Prostate gland (tissue), 2 donors: Measurements from ENCODE around the gene SPAG6. TPM values are rescaled to one million over a fixed set of nuclear protein-coding genes. Genes with fewer than 3 reads are reported as not detected.

Experiments
- DNase-seq: peaks from one replicate; pipeline ENCODE4 v3.0.0-alpha.2; 2019; ENCODE audit warnings: low spot score
- H3K27ac ChIP-seq, 2 donors: fragments of 200-600 bp; sonication (generic); 2 replicates each; pipeline ENCODE4 v1.5.1; 2017 to 2019
- H3K27me3 ChIP-seq: fragments of 200-600 bp; sonication (generic); replicated peaks from 2 replicates; pipeline ENCODE4 v1.5.1; 2019; ENCODE audit not compliant: insufficient read depth
- H3K36me3 ChIP-seq, 2 donors: fragments of 200-600 bp; sonication (generic); 1 replicate in 1 of 2; 2 replicates in 1 of 2; pipeline versions ENCODE4 v1.5.1 to v1.8.1; 2017 to 2019
- H3K4me1 ChIP-seq: fragments of 200-600 bp; sonication (generic); replicated peaks from 2 replicates; pipeline ENCODE4 v1.5.1; 2019
- H3K4me3 ChIP-seq, 2 donors: fragments of 200-600 bp; sonication (generic); 2 replicates each; pipeline ENCODE4 v1.5.1; 2017 to 2019
- H3K9me3 ChIP-seq: fragments of 200-600 bp; sonication (generic); 2 replicates; pipeline ENCODE4 v1.5.1; 2017
- CTCF ChIP-seq, 4 experiments: fragments of 200-600 bp in 2 of 4; fragments of 450-650 bp in 2 of 4; sonication (generic) in 2 of 4; IDR thresholded peaks; 1 replicate in 3 of 4; 2 replicates in 1 of 4; pipeline ENCODE4 v1.5.1; 2016 to 2019; ENCODE audit warnings: antibody characterized with exemption in 4 of 4, mild to moderate bottlenecking in 2 of 4, moderate library complexity in 2 of 4
- POLR2A ChIP-seq: fragments of 450-650 bp; IDR thresholded peaks from one replicate; pipeline ENCODE4 v1.6.1; 2016; ENCODE audit warnings: antibody characterized with exemption, mild to moderate bottlenecking
- POLR2AphosphoS5 ChIP-seq: sonication (generic); formaldehyde crosslinking; IDR thresholded peaks from one replicate; pipeline ENCODE4 v1.6.1; 2017; ENCODE audit warnings: antibody characterized with exemption
- WGBS: methylation state at CpG from one replicate; pipeline ENCODE4 v1.1.5; 2018; 5-methylcytosine and 5-hydroxymethylcytosine counted together
- intact Hi-C: fragments of 100-400 bp; cut with DNase I; formaldehyde crosslinking; loops from one replicate; pipeline ENCODE4 v1.14.2; 2022
- total RNA-seq, 2 donors: library from RNA; depleted of rRNA; stranded (reverse); fragments of >200 nt; gene quantifications; one replicate each; pipeline ENCODE4 v1.1.0, GENCODE V29; 2016

The SPAG6 gene
- total RNA-seq, 2 donors from 2014 or later = 5.8 to 20.3 TPM

- intact Hi-C loops = loop anchor here (10.0 kb wide), 2 partner anchors 91 to 371 kb away; partner anchors contain the start of gene PIP4K2A
- no peaks in the 10 kb centered on the region for H3K36me3 ChIP-seq
- no peak overlapping the region for H3K4me3 ChIP-seq
- no peak for TF ChIP-seq CTCF (IDR thresholded peaks at IDR 0.05)
- 18% methylated on average over 3 of the region's 3 CpGs for WGBS
- H3K4me1 ChIP-seq = no peaks in the 10 kb centered on the region
- H3K27me3 ChIP-seq = peaks cover 16% of the 10 kb centered on the region
- no peak overlapping the region for H3K27ac ChIP-seq
- no peak for DNase-seq
- H3K9me3 ChIP-seq = no peaks in the 10 kb centered on the region
Observed at GRCh38 chr10:22343731-22344130, 1.6 kb upstream of the SPAG6 start.

DNA sequence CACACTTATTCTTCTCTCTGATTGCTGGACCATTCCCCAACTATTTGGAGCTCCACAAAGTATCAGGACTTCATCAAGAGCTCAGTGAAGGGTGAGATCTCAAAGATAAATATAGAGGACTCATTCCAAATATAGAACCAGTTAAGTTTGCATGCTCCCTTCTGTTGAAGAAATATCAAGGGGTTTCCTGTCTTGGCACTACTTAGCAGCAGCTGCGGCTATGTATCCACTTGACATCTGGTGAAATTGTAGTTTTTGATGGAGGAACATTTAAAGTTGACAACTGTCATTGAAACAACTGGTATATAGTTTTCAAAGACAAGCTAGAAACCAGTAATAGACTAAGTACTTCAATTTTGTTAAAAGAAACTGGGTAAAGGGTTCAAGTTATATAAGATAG lies 1.0 kb upstream of the SPAG6 start:
- H3K36me3 ChIP-seq = no peaks in the 10 kb centered on the region
- H3K27me3 ChIP-seq = peaks cover 16% of the 10 kb centered on the region
- no peak overlapping the region for H3K4me3 ChIP-seq
- H3K9me3 ChIP-seq = no peaks in the 10 kb centered on the region
- 47% methylated on average over 1 of the region's 1 CpG for WGBS
- TF ChIP-seq POLR2A (no peak), CTCF (IDR thresholded peaks at IDR 0.05) (no peak), POLR2AphosphoS5 (no peak)
- intact Hi-C loops = loop anchor here (10.0 kb wide), 2 partner anchors 91 to 371 kb away; partner anchors contain the start of gene PIP4K2A
- no peak overlapping the region for H3K27ac ChIP-seq
- DNase-seq = no peak
- H3K4me1 ChIP-seq = no peaks in the 10 kb centered on the region

DNA sequence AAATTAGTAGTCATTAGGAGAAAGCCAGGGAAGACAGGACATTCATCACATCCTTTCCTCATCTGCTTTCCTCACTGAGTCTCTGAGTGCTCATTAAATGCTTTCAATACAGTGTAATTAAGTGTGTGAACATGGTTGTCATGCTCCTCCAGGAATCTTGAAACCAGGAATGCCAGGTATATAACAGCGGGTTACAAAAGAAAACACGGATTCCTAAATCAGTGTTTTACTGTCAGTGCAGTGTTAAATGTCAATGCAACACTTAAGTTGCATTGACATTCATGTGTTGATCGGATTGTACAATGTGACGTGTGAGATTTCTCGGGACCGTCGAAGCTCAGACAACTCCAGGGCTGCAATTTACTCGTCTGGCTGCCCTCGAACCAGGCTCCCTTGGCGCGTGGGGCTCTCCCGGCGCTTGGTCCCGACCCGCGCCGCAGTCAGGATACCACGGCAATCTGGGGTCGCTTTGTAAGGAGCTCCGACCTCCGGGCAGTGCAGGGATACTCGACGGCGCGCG lies 455 bp upstream of the SPAG6 start:
- TF ChIP-seq CTCF (IDR thresholded peaks at IDR 0.05) (no peak), POLR2A (no peak), POLR2AphosphoS5 (no peak)
- peaks cover 16% of the 10 kb centered on the region for H3K27me3 ChIP-seq

DNA sequence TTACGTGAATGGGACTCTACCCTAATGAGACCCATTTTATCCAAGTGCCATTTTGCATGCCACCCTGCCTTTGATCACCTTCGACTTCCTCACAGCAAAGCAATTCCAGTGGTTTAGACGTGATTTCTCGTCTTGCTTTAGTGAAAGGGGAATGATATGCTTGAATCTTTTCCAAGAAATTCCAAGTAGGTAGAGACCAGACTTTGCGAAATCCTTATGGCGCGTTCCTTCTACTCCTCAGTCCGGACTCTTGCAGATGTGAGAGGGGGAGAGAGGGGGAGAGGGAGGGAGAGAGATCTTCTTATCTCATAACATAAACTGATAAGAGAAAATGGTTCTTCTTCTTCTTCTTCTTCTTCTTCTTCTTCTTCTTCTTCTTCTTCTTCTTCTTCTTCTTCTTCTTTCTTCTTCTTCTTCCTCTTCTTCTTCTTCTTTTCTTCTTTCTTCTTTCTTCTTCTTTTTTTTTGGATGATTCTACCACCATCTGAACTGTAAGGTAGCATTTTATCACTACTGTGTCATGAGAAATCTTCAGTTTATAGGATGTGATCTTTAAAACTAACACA lies 883 bp downstream of the SPAG6 start:
- no peaks in the 10 kb centered on the region for H3K9me3 ChIP-seq
- peaks cover 16% of the 10 kb centered on the region for H3K27me3 ChIP-seq
- H3K27ac ChIP-seq = no peak overlapping the region
- no peaks in the 10 kb centered on the region for H3K4me1 ChIP-seq
- WGBS = 43% methylated on average over 8 of the region's 8 CpGs
- no peaks in the 10 kb centered on the region for H3K36me3 ChIP-seq
- peak overlapping the region in 1 of 2 donors; percentile 31 for H3K4me3 ChIP-seq
- TF ChIP-seq CTCF (IDR thresholded peaks at IDR 0.05) (no peak), POLR2A (no peak), POLR2AphosphoS5 (no peak)
- no peak for DNase-seq
- intact Hi-C loops = loop anchor here (10.0 kb wide), 2 partner anchors 89 to 369 kb away; partner anchors contain the start of gene PIP4K2A

More for the DNA sequence above, 455 bp upstream of the SPAG6 start:
- 5% methylated on average over 25 of the region's 26 CpGs for WGBS
- intact Hi-C loops = loop anchor here (10.0 kb wide), 2 partner anchors 90 to 370 kb away; partner anchors contain the start of gene PIP4K2A
- Histone ChIP-seq H3K4me1 (no peaks in the 10 kb centered on the region), H3K27ac (no peak overlapping the region), H3K4me3 (peak overlapping the region; percentile 9 to 31), H3K9me3 (no peaks in the 10 kb centered on the region), H3K36me3 (no peaks in the 10 kb centered on the region)
- DNase-seq = no peak

DNA sequence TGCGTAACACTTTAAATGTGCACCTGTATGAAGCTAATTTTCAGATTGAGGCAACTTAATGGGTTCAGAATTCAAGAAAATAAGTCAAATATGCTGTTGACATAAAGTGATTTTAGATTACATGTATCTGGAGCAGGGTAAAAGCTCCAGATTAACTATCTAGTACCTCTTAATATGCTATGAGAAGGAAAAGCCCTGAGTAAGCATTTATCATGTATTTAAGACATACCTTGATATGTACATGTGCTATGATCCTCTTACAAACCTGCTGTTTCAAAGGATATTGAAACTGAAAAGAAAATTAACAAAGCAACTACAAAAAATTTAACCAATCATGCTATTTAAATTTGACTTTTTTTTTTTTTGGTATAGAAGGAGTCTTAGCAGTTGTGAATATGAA lies 4.5 kb downstream of the SPAG6 start:
- intact Hi-C loops = loop anchor here (10.0 kb wide), 2 partner anchors 85 to 365 kb away; partner anchors contain the start of gene PIP4K2A
- 93% methylated on average over 1 of the region's 1 CpG for WGBS
- Histone ChIP-seq H3K4me3 (no peak overlapping the region), H3K27ac (no peak overlapping the region), H3K9me3 (no peaks in the 10 kb centered on the region), H3K4me1 (no peaks in the 10 kb centered on the region), H3K27me3 (peaks cover 6% of the 10 kb centered on the region), H3K36me3 (no peaks in the 10 kb centered on the region)
- no peak for DNase-seq
- no peak for TF ChIP-seq POLR2A
- TF ChIP-seq CTCF (IDR thresholded peaks at IDR 0.05) = no peak
- no peak for TF ChIP-seq POLR2AphosphoS5
